Calu3 (cell line): ENCODE results near the gene TDRD9. TPM values are rescaled to one million over a fixed set of nuclear protein-coding genes. Genes with fewer than 3 reads are reported as not detected.

ENCODE experiments used
- BruUV-seq: library from RNA; stranded (reverse); fragments of 400-500 nt; replicated peaks from 2 replicates; lab custom pipeline; 2021; lab: Mats Ljungman, UMichigan
- CTCF ChIA-PET: fragments of 300-600 bp; sonication (Branson Sonifier 250); formaldehyde crosslinking; loops from one replicate; lab custom pipeline; 2022; ENCODE audit warnings: antibody characterized with exemption; lab: Charles Lee
- DNase-seq: peaks from one replicate; pipeline ENCODE4 v3.0.0; 2022
- H3K27ac Mint-ChIP-seq: one replicate; pipeline ENCODE4 v1.8.0; 2022; ENCODE audit warnings: mixed read lengths; ENCODE audit not compliant: unreplicated experiment
- H3K27me3 Mint-ChIP-seq: one replicate; pipeline ENCODE4 v1.8.0; 2022; ENCODE audit warnings: mixed read lengths; ENCODE audit not compliant: unreplicated experiment
- H3K36me3 Mint-ChIP-seq: one replicate; pipeline ENCODE4 v1.8.0; 2022; ENCODE audit warnings: mild to moderate bottlenecking, moderate library complexity, mixed read lengths; ENCODE audit not compliant: insufficient read depth, unreplicated experiment
- H3K4me1 Mint-ChIP-seq: one replicate; pipeline ENCODE4 v1.8.0; 2022; ENCODE audit warnings: mild to moderate bottlenecking, low read depth, mixed read lengths; ENCODE audit not compliant: unreplicated experiment
- H3K4me3 Mint-ChIP-seq: one replicate; pipeline ENCODE4 v1.8.0; 2022; ENCODE audit warnings: mild to moderate bottlenecking, low read depth, moderate library complexity, mixed read lengths; ENCODE audit not compliant: unreplicated experiment
- H3K9me3 Mint-ChIP-seq: one replicate; pipeline ENCODE4 v1.8.0; 2022; ENCODE audit warnings: low read depth, mixed read lengths; ENCODE audit not compliant: unreplicated experiment
- intact Hi-C: fragments of 100-400 bp; cut with micrococcal nuclease; formaldehyde crosslinking; loops from one replicate; pipeline ENCODE4 v1.10.0; 2022; ENCODE audit not compliant: unreplicated experiment
- total RNA-seq: library from RNA; stranded (reverse); gene quantifications from 2 replicates; pipeline ENCODE4 v1.2.3, GENCODE V29; 2022
- TF ChIP-seq, protein P1 (sequence below): fragments of 200-600 bp; IDR thresholded peaks from one replicate; pipeline ENCODE4 v1.8.0; 2022; ENCODE audit warnings: antibody characterized with exemption; ENCODE audit not compliant: unreplicated experiment

TDRD9 gene
- total RNA-seq, 1 experiment from 2014 or later, result not detected

DNA sequence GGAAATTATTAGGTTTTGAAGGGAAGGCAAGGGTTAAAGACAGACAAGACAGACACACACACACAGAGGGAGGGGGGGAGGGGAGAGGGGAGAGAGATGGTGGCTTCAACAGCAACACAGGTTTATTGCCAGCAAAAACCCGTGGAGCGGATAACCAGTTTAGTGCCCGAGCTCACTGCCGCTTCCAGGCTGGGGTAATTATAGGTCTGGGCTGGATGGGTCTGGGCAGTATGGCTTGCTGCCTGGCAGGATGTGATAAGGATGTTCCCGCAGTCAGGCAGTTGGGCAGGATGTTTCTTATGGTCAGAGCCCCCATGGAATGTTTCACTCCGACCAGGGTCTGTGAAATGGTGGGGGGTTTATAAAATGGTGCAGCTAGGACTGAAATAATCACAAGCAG is 4.4 kb upstream of the TDRD9 start:
- H3K4me1 Mint-ChIP-seq, result no peaks in the 10 kb centered on the region
- H3K36me3 Mint-ChIP-seq, result peaks cover 19% of the 10 kb centered on the region
- no TSS peak for BruUV-seq
- TF ChIP-seq, protein P1, sequence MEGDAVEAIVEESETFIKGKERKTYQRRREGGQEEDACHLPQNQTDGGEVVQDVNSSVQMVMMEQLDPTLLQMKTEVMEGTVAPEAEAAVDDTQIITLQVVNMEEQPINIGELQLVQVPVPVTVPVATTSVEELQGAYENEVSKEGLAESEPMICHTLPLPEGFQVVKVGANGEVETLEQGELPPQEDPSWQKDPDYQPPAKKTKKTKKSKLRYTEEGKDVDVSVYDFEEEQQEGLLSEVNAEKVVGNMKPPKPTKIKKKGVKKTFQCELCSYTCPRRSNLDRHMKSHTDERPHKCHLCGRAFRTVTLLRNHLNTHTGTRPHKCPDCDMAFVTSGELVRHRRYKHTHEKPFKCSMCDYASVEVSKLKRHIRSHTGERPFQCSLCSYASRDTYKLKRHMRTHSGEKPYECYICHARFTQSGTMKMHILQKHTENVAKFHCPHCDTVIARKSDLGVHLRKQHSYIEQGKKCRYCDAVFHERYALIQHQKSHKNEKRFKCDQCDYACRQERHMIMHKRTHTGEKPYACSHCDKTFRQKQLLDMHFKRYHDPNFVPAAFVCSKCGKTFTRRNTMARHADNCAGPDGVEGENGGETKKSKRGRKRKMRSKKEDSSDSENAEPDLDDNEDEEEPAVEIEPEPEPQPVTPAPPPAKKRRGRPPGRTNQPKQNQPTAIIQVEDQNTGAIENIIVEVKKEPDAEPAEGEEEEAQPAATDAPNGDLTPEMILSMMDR, result no peak
- intact Hi-C loops, result loop anchor here (5.0 kb wide), 1 partner anchor 83 kb away; no protein-coding TSS in a partner anchor
- no peaks in the 10 kb centered on the region for H3K9me3 Mint-ChIP-seq
- no peak overlapping the region for H3K4me3 Mint-ChIP-seq
- CTCF ChIA-PET, result interaction anchor here (0.6 kb wide), 1 partner anchor 1493 kb away, joined by 3 read pairs; no protein-coding TSS in a partner anchor
- no peaks in the 10 kb centered on the region for H3K27me3 Mint-ChIP-seq
- H3K27ac Mint-ChIP-seq, result no peak overlapping the region
- DNase-seq, result no peak

- Mint-ChIP-seq H3K4me1 (no peaks in the 10 kb centered on the region), H3K27ac (no peak overlapping the region), H3K36me3 (peaks cover 16% of the 10 kb centered on the region), H3K27me3 (no peaks in the 10 kb centered on the region), H3K9me3 (no peaks in the 10 kb centered on the region), H3K4me3 (no peak overlapping the region)
- BruUV-seq, result no TSS peak
- TF ChIP-seq, protein P1, result no peak
- CTCF ChIA-PET, result no interaction called here
- DNase-seq, result no peak
- intact Hi-C loops, result no loop called here
These were observed 2.9 kb upstream of the TDRD9 start for GRCh38 chr14:103925316-103925715.

DNA sequence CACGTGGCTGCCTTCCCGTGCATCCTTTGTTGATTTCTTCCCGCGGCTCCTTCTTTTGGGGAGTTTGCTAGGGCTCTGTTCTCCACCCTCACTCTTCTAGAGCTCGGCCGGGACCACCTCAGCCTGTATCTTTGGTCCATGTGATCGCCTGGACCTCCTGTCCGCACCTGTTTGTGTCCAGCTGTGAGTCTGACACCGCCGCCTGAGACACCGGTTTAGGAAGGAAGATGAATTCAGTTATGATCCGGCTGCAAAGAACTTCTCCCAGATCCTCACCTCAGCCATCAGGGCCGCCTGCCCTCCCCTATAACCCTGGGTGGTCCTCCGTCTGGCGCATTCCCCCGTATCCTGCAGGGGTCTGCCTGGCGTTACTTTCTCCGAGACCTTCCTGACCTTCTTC is 690 bp upstream of the TDRD9 start:
- intact Hi-C loops, result no loop called here
- no peaks in the 10 kb centered on the region for H3K27me3 Mint-ChIP-seq
- no peak for DNase-seq
- H3K36me3 Mint-ChIP-seq, result peaks cover 4% of the 10 kb centered on the region
- no peak overlapping the region for H3K27ac Mint-ChIP-seq
- no TSS peak for BruUV-seq
- H3K4me1 Mint-ChIP-seq, result no peaks in the 10 kb centered on the region
- CTCF ChIA-PET, result no interaction called here
- TF ChIP-seq, protein P1, result no peak
- H3K4me3 Mint-ChIP-seq, result no peak overlapping the region
- no peaks in the 10 kb centered on the region for H3K9me3 Mint-ChIP-seq

GRCh38 chr14:103930051-103930604 is 1.9 kb downstream of the TDRD9 start:
- Mint-ChIP-seq H3K27ac (no peak overlapping the region), H3K27me3 (peaks cover 7% of the 10 kb centered on the region), H3K9me3 (no peaks in the 10 kb centered on the region), H3K4me1 (peaks cover 16% of the 10 kb centered on the region), H3K36me3 (peaks cover 4% of the 10 kb centered on the region), H3K4me3 (no peak overlapping the region)
- no peak for DNase-seq
- BruUV-seq, result no TSS peak
- TF ChIP-seq, protein P1, result no peak
- CTCF ChIA-PET, result no interaction called here
- intact Hi-C loops, result no loop called here
